Measurements from ENCODE around the gene NTMT2.

Gene NTMT2

GRCh38 chr1:170157820-170158219 lies 12.1 kb downstream of the NTMT2 start:
- H3K4me1 ChIP-seq (ENCODE audit: low read length) = no peaks in the 10 kb centered on the region
- no peaks in the 10 kb centered on the region for H3K27me3 ChIP-seq (replicated peaks; ENCODE audit: insufficient read depth, low read length)
- no peaks in the 10 kb centered on the region for H4K20me1 ChIP-seq (ENCODE audit: insufficient read depth, low read length)
- no peak for DNase-seq
- no peaks in the 10 kb centered on the region for H3K36me3 ChIP-seq (replicated peaks; ENCODE audit: insufficient read depth, low read length)
- no peaks in the 10 kb centered on the region for H3K9me3 ChIP-seq (replicated peaks; ENCODE audit: insufficient read depth, low read length)
- TF ChIP-seq EZH2 (optimal IDR thresholded peaks at IDR 0.05; ENCODE audit: low read depth, low read length) (no peak), CTCF (IDR thresholded peaks at IDR 0.05; ENCODE audit: low read length) (no peak), EZH2phosphoT487 (IDR thresholded peaks at IDR 0.05; ENCODE audit: low read length) (no peak)
- H3K9ac ChIP-seq (ENCODE audit: low read length) = no peak overlapping the region
- no peaks in the 10 kb centered on the region for H3K79me2 ChIP-seq (ENCODE audit: low read length)
- H2AFZ ChIP-seq (ENCODE audit: low read length) = no peak overlapping the region
- H3K4me3 ChIP-seq (ENCODE audit: low read length) = no peak overlapping the region
- no peaks in the 10 kb centered on the region for H3K9me2 ChIP-seq (replicated peaks; ENCODE audit: insufficient read depth, low read length)
- H3F3A ChIP-seq (ENCODE audit: insufficient read depth, low read length) = no peaks in the 10 kb centered on the region
- no peak overlapping the region for H3K4me2 ChIP-seq (ENCODE audit: low read depth, low read length)
- no peak overlapping the region for H3K27ac ChIP-seq (ENCODE audit: low read length)

- Histone ChIP-seq H3F3A (ENCODE audit: insufficient read depth, low read length) (no peaks in the 10 kb centered on the region), H3K4me3 (ENCODE audit: low read length) (no peak overlapping the region), H3K79me2 (ENCODE audit: low read length) (no peaks in the 10 kb centered on the region), H2AFZ (ENCODE audit: low read length) (no peak overlapping the region), H3K4me2 (ENCODE audit: low read depth, low read length) (no peak overlapping the region), H3K4me1 (ENCODE audit: low read length) (no peaks in the 10 kb centered on the region), H3K9ac (ENCODE audit: low read length) (no peak overlapping the region), H3K27ac (ENCODE audit: low read length) (no peak overlapping the region), H4K20me1 (ENCODE audit: insufficient read depth, low read length) (no peaks in the 10 kb centered on the region), H3K27me3 (replicated peaks; ENCODE audit: insufficient read depth, low read length) (no peaks in the 10 kb centered on the region), H3K9me2 (replicated peaks; ENCODE audit: insufficient read depth, low read length) (no peaks in the 10 kb centered on the region), H3K9me3 (replicated peaks; ENCODE audit: insufficient read depth, low read length) (no peaks in the 10 kb centered on the region), H3K36me3 (replicated peaks; ENCODE audit: insufficient read depth, low read length) (no peaks in the 10 kb centered on the region)
- DNase-seq = no peak
- TF ChIP-seq EZH2phosphoT487 (IDR thresholded peaks at IDR 0.05; ENCODE audit: low read length) (no peak), EZH2 (optimal IDR thresholded peaks at IDR 0.05; ENCODE audit: low read depth, low read length) (no peak), CTCF (IDR thresholded peaks at IDR 0.05; ENCODE audit: low read length) (no peak)
Measured at GRCh38 chr1:170162459-170163246, 16.9 kb downstream of the NTMT2 start.

- no peak for DNase-seq
- H3K27ac ChIP-seq (ENCODE audit: low read length) = no peak overlapping the region
- no peaks in the 10 kb centered on the region for H3K36me3 ChIP-seq (replicated peaks; ENCODE audit: insufficient read depth, low read length)
- H2AFZ ChIP-seq (ENCODE audit: low read length) = no peak overlapping the region
- no peak for TF ChIP-seq CTCF (IDR thresholded peaks at IDR 0.05; ENCODE audit: low read length)
- no peak overlapping the region for H3K9ac ChIP-seq (ENCODE audit: low read length)
- no peaks in the 10 kb centered on the region for H3K4me1 ChIP-seq (ENCODE audit: low read length)
- no peak overlapping the region for H3K4me2 ChIP-seq (ENCODE audit: low read depth, low read length)
- no peaks in the 10 kb centered on the region for H3K9me3 ChIP-seq (replicated peaks; ENCODE audit: insufficient read depth, low read length)
- H4K20me1 ChIP-seq (ENCODE audit: insufficient read depth, low read length) = no peaks in the 10 kb centered on the region
- H3K9me2 ChIP-seq (replicated peaks; ENCODE audit: insufficient read depth, low read length) = no peaks in the 10 kb centered on the region
- H3K27me3 ChIP-seq (replicated peaks; ENCODE audit: insufficient read depth, low read length) = no peaks in the 10 kb centered on the region
- no peaks in the 10 kb centered on the region for H3F3A ChIP-seq (ENCODE audit: insufficient read depth, low read length)
- H3K4me3 ChIP-seq (ENCODE audit: low read length) = no peak overlapping the region
- H3K79me2 ChIP-seq (ENCODE audit: low read length) = no peaks in the 10 kb centered on the region
Measured at GRCh38 chr1:170164103-170164763, 18.5 kb downstream of the NTMT2 start.
